ENCODE measurements around the gene SMIM22.

The SMIM22 gene

DNA sequence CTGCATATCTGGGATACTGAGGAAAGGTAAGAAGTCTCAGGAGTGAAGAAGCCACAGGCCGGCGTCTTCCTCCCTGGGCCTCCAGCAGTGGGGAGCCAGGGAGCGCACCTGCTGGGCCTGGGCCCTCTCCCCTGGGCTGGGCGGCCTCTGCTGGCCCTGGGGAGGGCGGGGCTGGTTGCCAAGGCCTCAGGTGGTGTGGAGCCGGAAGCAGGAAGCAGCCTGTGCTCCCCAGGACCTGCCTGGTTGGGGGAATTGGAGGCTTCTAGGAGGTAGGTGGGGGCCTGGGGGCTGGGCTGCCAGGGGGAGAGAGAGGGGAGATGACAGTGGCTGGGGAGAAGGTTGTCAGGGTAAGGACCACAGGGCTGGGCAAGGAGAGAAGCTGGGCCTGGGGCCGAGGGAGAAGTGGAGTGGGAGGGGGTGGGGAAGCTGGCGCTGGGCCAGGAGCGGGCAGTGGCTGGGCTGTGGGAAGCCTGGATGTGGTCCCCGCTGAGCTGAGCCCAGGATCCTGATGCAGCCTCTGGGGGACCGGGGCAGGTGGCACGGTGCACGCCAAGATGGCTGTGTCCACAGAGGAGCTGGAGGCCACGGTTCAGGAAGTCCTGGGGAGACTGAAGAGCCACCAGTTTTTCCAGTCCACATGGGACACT lies at the start of gene SMIM22:
TSS of gene SMIM22 (plus strand) at position 189 of the 647 bp plus-strand sequence. CDS start at position 555, 366 bp downstream.
- DNase-seq, result no peak

- DNase-seq, result no peak
These were observed 49.0 kb upstream of the SMIM22 start for GRCh38 chr16:4746215-4746614.

GRCh38 chr16:4746991-4747574 lies 48.1 kb upstream of the SMIM22 start:
- DNase-seq, result no peak

DNA sequence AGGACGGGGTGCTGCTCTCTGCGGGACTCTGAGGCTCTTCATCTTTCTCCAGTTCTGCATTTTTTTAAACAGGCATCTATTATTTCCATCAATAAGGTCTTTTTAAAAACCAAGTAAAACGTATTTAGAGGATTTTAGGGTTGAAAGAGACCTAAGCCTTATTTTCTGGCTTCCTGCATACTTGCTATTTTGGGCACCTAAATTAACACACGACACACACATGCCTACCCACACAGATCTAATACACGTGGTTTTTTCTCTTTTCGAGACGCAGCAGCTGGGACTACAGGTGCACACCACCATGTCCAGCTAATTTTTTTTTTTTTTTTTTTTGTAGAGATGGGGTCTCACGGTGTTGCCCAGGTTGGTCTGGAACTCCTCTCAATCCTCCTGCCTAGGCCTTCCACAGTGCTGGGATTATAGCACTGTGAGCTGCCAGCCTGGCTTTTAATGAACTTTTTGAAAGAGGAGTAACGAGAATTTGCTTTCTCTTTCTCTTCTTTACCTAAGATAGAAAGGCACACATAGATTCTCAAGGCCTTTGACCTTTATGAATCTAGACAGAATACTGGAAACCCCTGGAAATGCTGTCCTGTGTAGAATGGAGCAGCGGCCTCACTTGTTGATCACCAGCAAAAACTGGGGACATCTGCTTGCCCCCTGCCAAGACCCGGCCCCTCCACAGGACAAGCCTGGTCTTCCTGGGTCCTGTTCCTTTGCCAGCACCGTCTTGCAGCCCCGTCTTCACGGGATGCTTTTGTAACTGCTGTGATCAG lies 47.1 kb upstream of the SMIM22 start:
- DNase-seq, result no peak

DNA sequence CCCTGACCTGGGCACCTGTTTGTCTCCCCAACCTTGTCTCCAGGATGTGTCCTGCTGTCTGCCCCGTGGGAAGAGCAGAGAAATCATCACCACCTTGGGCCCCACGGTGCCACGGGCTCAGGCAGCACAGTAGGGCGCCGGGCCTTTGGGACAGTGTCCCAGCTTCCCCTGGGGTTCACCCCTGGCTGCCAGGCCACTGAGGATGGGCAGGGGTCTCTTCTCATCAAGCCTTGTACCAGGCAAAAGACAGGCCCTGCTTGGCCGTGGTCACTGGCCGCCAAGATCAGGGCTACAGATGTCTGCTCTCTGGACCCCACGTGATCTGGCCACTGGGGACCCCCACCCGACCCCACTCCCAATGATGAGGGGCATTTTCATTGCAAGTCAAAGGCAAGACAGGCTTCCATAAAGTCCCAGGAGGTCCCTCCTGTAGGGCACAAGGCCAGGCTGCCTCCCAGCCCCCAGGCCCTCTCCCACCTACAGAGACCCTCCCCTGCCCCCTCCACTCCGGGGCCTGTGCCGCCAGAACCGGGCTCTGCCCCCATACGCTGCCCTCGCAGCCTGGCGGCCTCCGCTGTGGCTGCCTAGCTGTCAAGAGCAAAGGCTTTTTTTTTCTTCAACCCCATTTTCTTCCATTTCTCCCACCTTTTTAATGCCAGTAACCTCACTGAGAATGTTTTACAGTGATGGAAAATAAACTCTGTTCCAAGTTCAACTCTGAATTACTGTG lies 46.3 kb upstream of the SMIM22 start:
- DNase-seq, result no peak

DNA sequence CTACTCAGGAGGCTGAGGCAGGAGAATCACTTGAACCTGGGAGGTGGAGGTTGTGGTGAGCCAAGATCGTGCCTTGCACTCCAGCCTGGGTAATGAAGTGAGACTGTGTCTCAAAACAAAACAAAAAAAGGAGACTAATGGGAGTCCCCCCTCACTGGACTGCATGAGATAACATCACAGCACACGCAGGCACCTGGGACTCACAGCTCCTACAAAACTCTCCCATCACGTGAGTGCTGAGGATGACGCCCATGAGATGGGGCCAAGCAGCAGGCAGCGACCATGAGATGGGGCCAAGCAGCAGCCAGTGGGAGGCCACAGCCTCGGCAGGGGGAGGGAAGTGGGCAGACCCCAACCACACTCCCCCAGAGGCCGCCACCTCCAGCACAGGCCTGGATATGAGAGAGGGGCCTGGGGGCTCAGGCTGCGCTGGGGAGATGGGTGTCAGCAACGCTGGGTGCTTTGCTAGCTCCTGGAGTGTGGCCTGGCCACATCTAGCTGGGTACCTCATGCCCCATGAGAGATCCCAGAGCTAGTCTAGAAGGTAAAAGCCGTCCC lies 45.4 kb upstream of the SMIM22 start:
- DNase-seq, result no peak

DNA sequence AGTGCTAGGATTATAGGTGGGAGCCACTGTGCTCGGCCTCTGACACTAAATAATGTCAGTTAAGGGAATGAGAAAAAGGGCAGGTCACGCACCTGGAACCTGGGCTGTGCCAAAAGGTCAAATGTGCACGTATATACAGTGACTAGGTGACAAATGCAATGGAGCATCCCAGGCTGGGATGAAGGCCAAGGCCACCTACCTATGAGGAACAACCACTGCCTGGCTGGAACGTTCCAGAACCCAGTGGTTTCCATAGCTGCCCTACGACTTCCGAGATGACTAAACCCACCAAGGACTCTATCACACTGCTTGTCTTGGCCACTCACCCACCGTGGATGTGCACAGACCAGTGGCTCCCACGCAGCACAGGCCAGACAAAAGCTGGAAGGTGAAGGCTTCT lies 44.3 kb upstream of the SMIM22 start:
- no peak for DNase-seq

DNA sequence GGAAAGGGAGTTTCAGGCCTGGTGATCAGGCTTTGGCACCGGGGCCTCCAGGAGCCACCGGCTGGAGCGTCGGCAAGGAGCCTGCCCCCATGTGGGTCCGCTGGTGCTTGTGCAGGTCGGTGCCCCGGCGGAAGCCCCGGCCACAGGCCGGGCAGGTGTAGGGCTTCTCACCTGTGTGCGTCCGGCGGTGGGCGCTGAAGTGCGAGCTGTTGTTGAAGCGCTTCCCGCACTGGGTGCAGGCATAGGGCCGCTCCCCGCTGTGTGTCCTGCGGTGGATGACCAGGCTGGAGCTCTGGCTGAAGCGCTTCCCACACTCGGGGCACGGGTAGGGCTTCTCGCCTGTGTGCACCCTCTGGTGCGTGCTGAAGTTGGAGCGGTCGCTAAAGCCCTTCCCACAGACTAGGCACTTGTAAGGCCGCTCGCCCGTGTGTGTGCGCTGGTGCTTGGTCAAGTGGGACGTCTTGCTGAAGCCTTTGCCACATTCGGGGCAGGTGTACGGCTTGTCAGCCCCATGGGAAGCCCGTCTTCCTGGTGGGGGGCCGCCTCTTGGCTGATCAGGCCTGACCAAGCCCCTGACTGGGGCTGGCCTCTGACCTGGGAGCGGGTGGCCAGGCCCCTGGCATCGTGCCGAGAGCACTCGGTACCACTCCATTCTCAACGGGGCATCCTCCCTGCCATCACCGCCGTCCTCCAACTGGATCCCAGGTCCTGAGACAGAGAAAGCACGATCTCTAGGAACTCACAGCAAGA lies 42.6 kb upstream of the SMIM22 start:
- no peak for DNase-seq

GRCh38 chr16:4753227-4753626 lies 41.9 kb upstream of the SMIM22 start:
- no peak for DNase-seq

DNA sequence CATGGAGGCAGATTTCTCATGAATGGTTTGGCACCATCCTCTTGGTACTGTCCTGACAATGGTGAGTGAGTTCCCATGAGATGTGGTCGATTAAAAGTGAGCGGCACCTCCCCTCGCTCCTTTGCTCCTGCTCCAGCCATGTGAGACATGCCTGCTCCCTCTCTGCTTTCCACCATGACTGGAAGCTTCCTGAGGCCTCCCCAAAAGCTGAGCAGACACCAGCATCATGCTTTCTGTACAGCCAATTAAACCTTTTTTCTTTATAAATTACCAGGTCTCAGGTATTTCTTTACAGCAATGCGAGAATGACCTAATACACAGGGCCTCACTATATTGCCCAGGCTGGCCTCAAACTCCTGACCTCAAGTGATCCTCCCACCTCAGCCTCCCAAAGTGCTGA lies 40.3 kb upstream of the SMIM22 start:
- DNase-seq, result no peak

GRCh38 chr16:4755687-4756086 lies 39.5 kb upstream of the SMIM22 start:
- DNase-seq, result no peak

DNA sequence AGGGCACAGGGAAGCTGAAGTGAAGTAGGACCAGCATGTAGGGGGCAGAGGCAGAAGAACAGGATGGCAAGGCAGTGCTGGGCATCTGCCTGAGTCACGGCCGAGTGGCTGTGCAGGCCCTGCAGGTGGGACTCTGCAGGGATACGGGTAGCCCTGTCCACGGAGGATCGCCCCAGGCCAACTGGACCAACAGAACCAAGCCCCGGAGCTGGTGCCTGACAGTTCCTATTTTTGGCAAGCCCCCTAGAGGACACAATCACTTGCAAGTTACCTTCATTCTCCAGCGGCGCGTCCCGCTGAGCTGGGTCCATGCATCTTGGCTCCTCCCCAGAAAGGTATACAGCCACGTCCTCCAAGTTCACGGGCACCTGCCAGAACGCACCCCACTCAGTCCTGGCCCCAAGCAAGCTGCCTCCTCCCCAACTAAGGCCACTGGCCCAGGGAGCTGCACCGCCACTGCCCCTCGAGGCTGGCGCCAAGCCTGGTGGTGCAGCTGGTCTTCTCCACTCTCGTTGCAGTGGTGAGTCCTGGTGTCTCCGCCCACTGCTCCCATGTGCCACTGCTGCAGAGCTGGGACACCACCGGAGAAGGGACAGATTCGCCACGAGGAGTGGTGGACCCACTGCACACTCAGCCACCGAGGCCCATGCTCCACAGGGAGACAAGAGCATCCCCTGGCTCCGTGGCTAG lies 34.8 kb upstream of the SMIM22 start:
- DNase-seq, result no peak

DNA sequence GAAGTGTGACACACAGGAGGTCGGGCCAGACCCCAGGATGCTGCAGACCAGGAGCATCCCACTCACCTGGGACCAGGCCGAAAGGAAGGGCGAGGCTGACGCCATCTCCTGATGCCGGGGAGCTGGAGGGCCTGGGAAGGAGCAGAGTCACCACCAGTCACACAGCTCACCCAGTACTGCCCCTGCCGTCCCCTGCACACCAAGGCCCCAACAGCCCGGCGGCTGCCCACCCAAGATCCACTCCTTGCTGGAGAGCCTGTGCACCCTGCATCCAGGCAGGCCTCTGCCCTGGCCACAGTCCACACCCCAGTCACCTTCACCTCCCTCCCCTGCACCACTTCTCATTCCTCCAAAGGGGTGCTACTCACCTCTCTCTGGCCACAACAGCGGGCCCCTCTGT lies 33.0 kb upstream of the SMIM22 start:
- no peak for DNase-seq

DNA sequence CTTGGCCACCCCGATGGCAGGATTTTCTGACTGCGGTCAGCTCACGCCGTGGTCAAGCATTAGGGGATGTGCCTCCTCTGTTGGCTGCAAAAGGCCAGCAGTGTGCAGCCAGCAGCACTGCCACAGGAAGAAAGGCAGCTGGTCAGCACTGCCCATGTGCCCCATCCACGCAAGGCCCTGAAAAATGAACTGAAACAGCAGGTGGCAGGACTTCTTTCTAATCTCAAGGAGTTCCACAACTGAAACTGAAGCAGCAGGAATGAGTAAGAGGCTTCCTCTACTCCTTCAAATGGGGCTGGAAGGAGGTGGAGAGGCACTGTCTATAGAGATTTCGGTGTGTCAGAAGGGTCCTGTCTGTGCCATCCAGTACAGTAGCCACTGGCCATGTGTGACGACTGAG lies 31.4 kb upstream of the SMIM22 start:
- no peak for DNase-seq

GRCh38 chr16:4765511-4766474 lies 29.4 kb upstream of the SMIM22 start:
- DNase-seq, result no peak

DNA sequence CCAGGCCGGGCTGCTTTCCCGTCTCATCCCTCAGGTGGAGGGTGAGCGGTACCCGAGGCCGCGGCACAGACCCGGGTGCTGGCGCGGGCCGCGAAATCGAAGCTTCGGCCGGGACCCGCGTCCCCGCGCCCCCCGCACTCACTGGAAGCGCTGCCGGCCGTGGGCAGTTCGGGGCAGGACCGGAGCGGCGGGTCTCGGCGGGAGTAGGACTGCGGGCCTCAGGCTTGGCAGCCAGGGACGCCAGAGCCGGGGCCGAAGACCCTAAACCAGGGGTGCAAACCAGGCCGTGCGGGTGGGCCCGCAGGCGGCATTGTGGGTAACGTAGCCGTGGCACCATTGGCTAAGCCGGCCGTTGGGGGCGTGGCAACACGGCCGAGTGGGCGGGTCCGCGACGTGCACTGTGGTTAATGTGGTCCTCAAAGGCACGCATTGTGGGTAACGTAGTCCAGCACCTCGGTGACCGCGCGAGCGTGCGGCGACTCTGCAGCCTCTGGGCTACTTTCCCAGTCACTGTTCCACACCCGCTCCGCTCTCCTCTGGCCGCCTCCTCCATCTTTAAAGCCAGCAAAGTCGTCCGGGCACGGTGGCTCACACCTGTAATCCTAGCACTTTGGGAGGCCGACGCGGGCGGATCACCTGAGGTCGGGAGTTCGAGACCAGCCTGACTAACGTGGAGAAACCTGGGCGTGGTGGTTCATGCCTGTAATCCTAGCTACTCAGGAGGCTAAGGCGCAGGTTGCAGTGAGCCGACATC lies 28.1 kb upstream of the SMIM22 start, which contains the start of gene ZNF500:
TSS of gene ZNF500 (minus strand) at position 288 of the 754 bp plus-strand sequence. CDS start 1,184 bp downstream, outside the sequence.
- DNase-seq, result peak; percentile 80

DNA sequence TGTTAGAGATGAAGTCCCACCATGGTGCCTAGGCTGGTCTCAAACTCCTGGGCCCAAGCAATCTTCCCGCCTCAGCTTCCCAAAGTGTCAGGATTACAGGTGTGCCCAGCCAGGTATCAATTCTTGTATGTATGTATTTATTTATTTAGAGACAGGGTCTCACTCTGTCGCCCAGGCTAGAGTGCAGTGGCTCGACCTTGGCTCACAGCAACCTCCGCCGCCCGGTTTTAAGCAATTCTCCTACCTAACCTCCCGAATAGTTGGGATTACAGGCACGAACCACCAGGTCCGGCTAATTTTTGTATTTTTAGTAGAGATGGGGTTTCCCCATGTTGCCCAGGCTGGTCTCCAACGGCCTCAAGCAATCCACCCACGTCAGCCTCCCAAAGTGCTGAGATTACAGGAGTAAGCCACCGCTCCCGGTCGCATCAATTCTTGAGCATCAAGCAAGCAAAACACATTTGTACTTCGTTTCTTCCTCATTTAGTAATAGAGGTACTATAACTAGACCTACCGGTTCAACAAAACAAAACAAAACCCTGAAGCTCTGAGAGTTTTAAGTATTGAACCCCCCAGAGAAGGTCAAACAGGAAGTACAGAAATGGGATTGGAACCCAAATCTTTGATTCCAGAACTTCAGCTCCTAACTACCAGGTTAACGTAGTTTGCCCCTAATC lies 27.2 kb upstream of the SMIM22 start:
- DNase-seq, result no peak

GRCh38 chr16:4768549-4769305 lies 26.4 kb upstream of the SMIM22 start:
- no peak for DNase-seq

Data from NK-92 treated with Interleukin-12 subunit alpha and Interleukin-12 subunit beta, amount 100 ng/mL, for 24 hours (cell line).